A549 (cell line): Measurements from ENCODE around the gene ABCC3.

Experiments
- CBX2 ChIP-seq: fragments of 200-600 bp; sonication (generic); IDR thresholded peaks from 2 replicates; pipeline ENCODE4 v1.6.1; 2016; ENCODE audit warnings: low read depth, mild to moderate bottlenecking, borderline replicate concordance
- CBX8 ChIP-seq: fragments of 200-600 bp; sonication (generic); IDR thresholded peaks from 2 replicates; pipeline ENCODE4 v1.6.1; 2016
- CTCF ChIP-seq: fragments of >200 bp; sonication (Bioruptor Twin); formaldehyde crosslinking; IDR thresholded peaks from 3 replicates; pipeline ENCODE4 v1.5.1; 2016

- TF ChIP-seq CBX8 (no peak), CTCF (no peak), CBX2 (no peak)
Observed at GRCh38 chr17:50728881-50729765, 94.4 kb downstream of the ABCC3 start.
